Mammary epithelial cell (primary cell): Measurements from ENCODE around the gene GRIA2.

ENCODE experiments used
- EZH2 ChIP-seq: IDR thresholded peaks from 2 replicates; pipeline ENCODE4 v1.6.1; 2012; ENCODE audit warnings: low read length, inconsistent platforms, borderline replicate concordance
- TF ChIP-seq, protein P1 (sequence below), 2 donors: IDR thresholded peaks in 1 of 2; conservative IDR thresholded peaks in 1 of 2; 2 replicates each; pipeline ENCODE4 v1.5.1; 2011 to 2012; ENCODE audit warnings: inconsistent platforms in 2 of 2, low read length in 2 of 2, mild to moderate bottlenecking in 2 of 2, control low read depth in 1 of 2, low read depth in 1 of 2; ENCODE audit not compliant: insufficient read depth in 1 of 2; ENCODE audit errors: extremely low read depth in 1 of 2

GRCh38 chr4:157242871-157243270, 22.3 kb downstream of the GRIA2 start:
- TF ChIP-seq, protein P1, sequence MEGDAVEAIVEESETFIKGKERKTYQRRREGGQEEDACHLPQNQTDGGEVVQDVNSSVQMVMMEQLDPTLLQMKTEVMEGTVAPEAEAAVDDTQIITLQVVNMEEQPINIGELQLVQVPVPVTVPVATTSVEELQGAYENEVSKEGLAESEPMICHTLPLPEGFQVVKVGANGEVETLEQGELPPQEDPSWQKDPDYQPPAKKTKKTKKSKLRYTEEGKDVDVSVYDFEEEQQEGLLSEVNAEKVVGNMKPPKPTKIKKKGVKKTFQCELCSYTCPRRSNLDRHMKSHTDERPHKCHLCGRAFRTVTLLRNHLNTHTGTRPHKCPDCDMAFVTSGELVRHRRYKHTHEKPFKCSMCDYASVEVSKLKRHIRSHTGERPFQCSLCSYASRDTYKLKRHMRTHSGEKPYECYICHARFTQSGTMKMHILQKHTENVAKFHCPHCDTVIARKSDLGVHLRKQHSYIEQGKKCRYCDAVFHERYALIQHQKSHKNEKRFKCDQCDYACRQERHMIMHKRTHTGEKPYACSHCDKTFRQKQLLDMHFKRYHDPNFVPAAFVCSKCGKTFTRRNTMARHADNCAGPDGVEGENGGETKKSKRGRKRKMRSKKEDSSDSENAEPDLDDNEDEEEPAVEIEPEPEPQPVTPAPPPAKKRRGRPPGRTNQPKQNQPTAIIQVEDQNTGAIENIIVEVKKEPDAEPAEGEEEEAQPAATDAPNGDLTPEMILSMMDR (conservative IDR thresholded peaks at IDR 0.05 in 1 of 2, IDR thresholded peaks at IDR 0.05 in 1 of 2; ENCODE audit: extremely low read depth in 1 of 2, insufficient read depth in 1 of 2, low read depth in 1 of 2, low read length in 2 of 2): no peak
- no peak for TF ChIP-seq EZH2
